Activated effector memory CD4-positive, alpha-beta T cell treated with Interleukin-2 at 50 U/mL for 16 hours (primary cell): ENCODE results near the gene PPP1R13L.

ENCODE experiments used
- DNase-seq: peaks from one replicate; pipeline ENCODE4 v3.0.0-alpha.2; 2020

The PPP1R13L gene

GRCh38 chr19:45363861-45364459, 40.9 kb downstream of the PPP1R13L start:
- DNase-seq, result no peak

- no peak for DNase-seq
Observed at GRCh38 chr19:45362291-45362690, 42.6 kb downstream of the PPP1R13L start.

GRCh38 chr19:45361608-45362007, 43.3 kb downstream of the PPP1R13L start:
- DNase-seq, result no peak

- DNase-seq, result no peak
Observed at GRCh38 chr19:45358213-45358792, 46.6 kb downstream of the PPP1R13L start.

GRCh38 chr19:45357445-45357783, 47.5 kb downstream of the PPP1R13L start:
- DNase-seq, result no peak

- DNase-seq, result no peak
Observed at GRCh38 chr19:45356760-45357444, 48.0 kb downstream of the PPP1R13L start.

GRCh38 chr19:45355910-45356309, 49.0 kb downstream of the PPP1R13L start:
- DNase-seq, result no peak

GRCh38 chr19:45355402-45355801, 49.5 kb downstream of the PPP1R13L start:
- no peak for DNase-seq

- no peak for DNase-seq
Observed at GRCh38 chr19:45354241-45354842, 50.5 kb downstream of the PPP1R13L start.

GRCh38 chr19:45352914-45353796, 51.7 kb downstream of the PPP1R13L start:
- DNase-seq, result no peak

GRCh38 chr19:45352471-45352870, 52.4 kb downstream of the PPP1R13L start:
- DNase-seq, result no peak

- DNase-seq, result no peak
Observed at GRCh38 chr19:45352062-45352461, 52.8 kb downstream of the PPP1R13L start.

- no peak for DNase-seq
Observed at GRCh38 chr19:45351401-45351952, 53.4 kb downstream of the PPP1R13L start.

- DNase-seq, result no peak
Observed at GRCh38 chr19:45350477-45351058, 54.3 kb downstream of the PPP1R13L start.

- DNase-seq, result no peak
Observed at GRCh38 chr19:45349430-45349941, 55.4 kb downstream of the PPP1R13L start.

- no peak for DNase-seq
Observed at GRCh38 chr19:45349126-45349415, 55.8 kb downstream of the PPP1R13L start.

- no peak for DNase-seq
Observed at GRCh38 chr19:45348367-45349125, 56.3 kb downstream of the PPP1R13L start.

- no peak for DNase-seq
Observed at GRCh38 chr19:45347570-45348366, 57.1 kb downstream of the PPP1R13L start.

GRCh38 chr19:45346449-45346848, 58.4 kb downstream of the PPP1R13L start:
- DNase-seq, result no peak

GRCh38 chr19:45345506-45345860, 59.4 kb downstream of the PPP1R13L start:
- no peak for DNase-seq
